ENCODE results near the gene OR52I1. TPM values are rescaled to one million over a fixed set of nuclear protein-coding genes. Genes with fewer than 3 reads are reported as not detected.

OR52I1 gene
- total and polyA plus RNA-seq, 8 donors, result 0.08 to 0.14 (median 0.11) TPM; not detected in 3

- intact Hi-C loops (cut with DNase I), result no loop called here
- TF ChIP-seq, protein P1, sequence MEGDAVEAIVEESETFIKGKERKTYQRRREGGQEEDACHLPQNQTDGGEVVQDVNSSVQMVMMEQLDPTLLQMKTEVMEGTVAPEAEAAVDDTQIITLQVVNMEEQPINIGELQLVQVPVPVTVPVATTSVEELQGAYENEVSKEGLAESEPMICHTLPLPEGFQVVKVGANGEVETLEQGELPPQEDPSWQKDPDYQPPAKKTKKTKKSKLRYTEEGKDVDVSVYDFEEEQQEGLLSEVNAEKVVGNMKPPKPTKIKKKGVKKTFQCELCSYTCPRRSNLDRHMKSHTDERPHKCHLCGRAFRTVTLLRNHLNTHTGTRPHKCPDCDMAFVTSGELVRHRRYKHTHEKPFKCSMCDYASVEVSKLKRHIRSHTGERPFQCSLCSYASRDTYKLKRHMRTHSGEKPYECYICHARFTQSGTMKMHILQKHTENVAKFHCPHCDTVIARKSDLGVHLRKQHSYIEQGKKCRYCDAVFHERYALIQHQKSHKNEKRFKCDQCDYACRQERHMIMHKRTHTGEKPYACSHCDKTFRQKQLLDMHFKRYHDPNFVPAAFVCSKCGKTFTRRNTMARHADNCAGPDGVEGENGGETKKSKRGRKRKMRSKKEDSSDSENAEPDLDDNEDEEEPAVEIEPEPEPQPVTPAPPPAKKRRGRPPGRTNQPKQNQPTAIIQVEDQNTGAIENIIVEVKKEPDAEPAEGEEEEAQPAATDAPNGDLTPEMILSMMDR (IDR thresholded peaks at IDR 0.05), result no peak
- H3K4me1 ChIP-seq, result peaks cover 0 to 22% of the 10 kb centered on the region in 2 donors
- H3K9me3 ChIP-seq, result no peaks in the 10 kb centered on the region
- no peaks in the 10 kb centered on the region for H3K27me3 ChIP-seq
- no peak for DNase-seq
- no peaks in the 10 kb centered on the region for H3K36me3 ChIP-seq
- no peak for ATAC-seq
- no peak overlapping the region for H3K4me3 ChIP-seq
- peak overlapping the region in 1 of 2 donors; percentile 43 for H3K27ac ChIP-seq
Observed at GRCh38 chr11:4610258-4610935, 16.6 kb downstream of the OR52I1 start.

DNA sequence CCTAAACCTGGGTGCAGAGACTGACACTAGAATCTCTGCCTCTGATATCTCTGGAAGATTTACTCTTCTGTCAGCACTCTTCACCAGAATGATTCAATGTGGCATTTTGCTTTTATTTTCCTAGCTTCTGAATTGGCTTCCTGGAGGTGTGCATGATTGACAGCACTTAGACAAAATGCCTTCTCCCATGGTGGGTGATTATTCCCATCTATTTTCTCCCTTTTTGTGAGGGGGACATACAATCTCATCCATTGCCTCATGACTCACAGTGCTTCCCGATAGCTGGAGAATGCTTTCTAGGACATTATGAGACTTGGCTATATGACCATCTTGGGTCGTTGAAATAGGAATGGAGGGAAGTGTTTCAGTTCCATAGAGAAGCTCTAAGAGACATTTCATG lies 18.1 kb downstream of the OR52I1 start:
- Histone ChIP-seq H3K27me3 (no peaks in the 10 kb centered on the region), H3K27ac (no peak overlapping the region), H3K36me3 (no peaks in the 10 kb centered on the region), H3K4me1 (peaks cover 0 to 12% of the 10 kb centered on the region in 2 donors), H3K4me3 (no peak overlapping the region), H3K9me3 (no peaks in the 10 kb centered on the region)
- ATAC-seq (no peak), DNase-seq (no peak)
- TF ChIP-seq, protein P1 (IDR thresholded peaks at IDR 0.05), result no peak
- intact Hi-C loops (cut with DNase I), result no loop called here

GRCh38 chr11:4615856-4616444 lies 22.1 kb downstream of the OR52I1 start:
- ATAC-seq, result no peak

GRCh38 chr11:4619514-4619913 lies 25.7 kb downstream of the OR52I1 start:
- intact Hi-C loops (cut with DNase I), result no loop called here
- Histone ChIP-seq H3K27ac (no peak overlapping the region), H3K4me1 (no peaks in the 10 kb centered on the region), H3K9me3 (no peaks in the 10 kb centered on the region), H3K27me3 (peaks cover 0 to 6% of the 10 kb centered on the region in 2 donors), H3K4me3 (no peak overlapping the region), H3K36me3 (no peaks in the 10 kb centered on the region)
- no peak for ATAC-seq
- no peak for DNase-seq
- TF ChIP-seq, protein P1 (IDR thresholded peaks at IDR 0.05), result no peak

More at GRCh38 chr11:4615856-4616444, 22.1 kb downstream of the OR52I1 start:
- intact Hi-C loops (cut with DNase I), result no loop called here
- Histone ChIP-seq H3K27ac (no peak overlapping the region), H3K4me1 (no peaks in the 10 kb centered on the region), H3K36me3 (no peaks in the 10 kb centered on the region), H3K9me3 (no peaks in the 10 kb centered on the region), H3K27me3 (peaks cover 0 to 6% of the 10 kb centered on the region in 2 donors), H3K4me3 (no peak overlapping the region)
- DNase-seq, result no peak
- TF ChIP-seq, protein P1 (IDR thresholded peaks at IDR 0.05), result no peak

Data from left lung (tissue), 10 donors.